Stimulated activated CD8-positive, alpha-beta memory T cell treated with anti-CD3 and anti-CD28 coated beads, Interleukin-4, amount 100 ng/mL, for 24 hours (primary cell): ENCODE measurements around the gene DNM1.
"Not testable (repeated sequence)": the region's sequence is repeated elsewhere in the genome, so short reads cannot be mapped to it uniquely, and the experiment has no call there.

Source experiments
- DNase-seq: peaks from one replicate; pipeline ENCODE4 v3.0.0-alpha.2; 2020; ENCODE audit warnings: low read depth

The DNM1 gene

DNA sequence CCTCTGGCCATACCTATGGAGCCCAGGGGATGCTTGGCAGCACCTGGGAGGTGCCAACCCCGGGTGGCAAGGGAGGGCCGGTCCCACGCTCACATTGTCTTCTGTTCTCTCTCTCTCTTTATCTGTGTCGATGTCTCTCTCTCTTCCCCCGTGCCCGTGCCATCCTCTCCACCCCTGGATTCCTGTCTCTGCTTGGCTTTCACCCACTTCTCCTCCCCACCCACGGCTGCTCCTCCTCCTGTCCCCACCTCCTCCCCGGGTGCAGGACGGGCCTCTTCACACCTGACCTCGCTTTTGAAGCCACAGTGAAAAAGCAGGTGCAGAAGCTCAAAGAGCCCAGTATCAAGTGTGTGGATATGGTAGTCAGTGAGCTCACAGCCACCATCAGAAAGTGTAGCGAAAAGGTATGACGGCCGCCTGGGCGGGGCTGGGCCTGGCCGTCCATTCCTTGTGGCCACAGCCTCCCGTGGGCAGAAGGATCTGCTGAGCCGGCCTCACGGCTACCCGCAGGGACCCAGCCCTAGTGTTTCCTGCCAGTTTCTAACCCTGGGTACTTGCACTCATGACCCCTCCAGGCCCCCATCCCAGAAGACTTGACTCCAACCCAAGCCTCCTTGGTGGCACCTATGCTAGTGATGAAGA is 22.7 kb downstream of the DNM1 start:
- no peak for DNase-seq

DNA sequence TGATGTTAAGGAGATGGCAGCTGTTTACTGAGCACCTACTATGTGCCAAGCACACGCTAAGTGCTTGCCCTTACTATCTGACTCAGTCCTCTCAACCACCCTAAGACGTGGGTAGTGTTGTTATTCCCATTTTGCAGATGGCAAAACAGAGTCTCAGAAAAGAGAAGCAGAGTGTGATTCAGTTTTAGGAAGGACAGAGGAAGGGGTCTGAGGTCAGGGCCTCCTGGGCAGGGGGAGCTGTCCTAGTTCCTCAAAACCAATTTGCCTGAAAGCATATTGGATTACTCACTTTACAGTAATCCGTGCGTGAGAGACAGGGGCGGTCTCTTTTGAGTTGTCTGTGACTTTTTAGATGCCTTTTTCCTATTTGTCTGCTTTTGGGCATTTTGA is 23.2 kb downstream of the DNM1 start:
- DNase-seq = no peak

DNA sequence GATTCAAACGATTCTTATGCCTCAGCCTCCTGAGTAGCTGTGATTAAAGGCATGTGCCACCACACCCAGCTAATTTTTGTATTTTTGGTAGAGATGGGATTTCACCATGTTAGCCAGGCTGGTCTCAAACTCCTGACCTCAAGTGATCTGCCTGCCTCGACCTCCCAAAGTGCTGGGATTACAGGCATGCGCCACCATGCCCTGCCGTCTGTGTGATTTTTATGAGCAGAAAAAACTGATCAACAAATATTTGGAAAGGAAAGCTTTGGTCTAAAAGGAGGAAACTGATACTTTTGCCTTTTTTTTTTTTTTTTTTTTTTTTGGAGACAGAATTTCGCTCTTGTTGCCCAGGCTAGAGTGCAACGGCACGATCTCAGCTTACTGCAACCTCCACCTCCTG is 27.7 kb downstream of the DNM1 start:
- DNase-seq = not testable (repeated sequence)

DNA sequence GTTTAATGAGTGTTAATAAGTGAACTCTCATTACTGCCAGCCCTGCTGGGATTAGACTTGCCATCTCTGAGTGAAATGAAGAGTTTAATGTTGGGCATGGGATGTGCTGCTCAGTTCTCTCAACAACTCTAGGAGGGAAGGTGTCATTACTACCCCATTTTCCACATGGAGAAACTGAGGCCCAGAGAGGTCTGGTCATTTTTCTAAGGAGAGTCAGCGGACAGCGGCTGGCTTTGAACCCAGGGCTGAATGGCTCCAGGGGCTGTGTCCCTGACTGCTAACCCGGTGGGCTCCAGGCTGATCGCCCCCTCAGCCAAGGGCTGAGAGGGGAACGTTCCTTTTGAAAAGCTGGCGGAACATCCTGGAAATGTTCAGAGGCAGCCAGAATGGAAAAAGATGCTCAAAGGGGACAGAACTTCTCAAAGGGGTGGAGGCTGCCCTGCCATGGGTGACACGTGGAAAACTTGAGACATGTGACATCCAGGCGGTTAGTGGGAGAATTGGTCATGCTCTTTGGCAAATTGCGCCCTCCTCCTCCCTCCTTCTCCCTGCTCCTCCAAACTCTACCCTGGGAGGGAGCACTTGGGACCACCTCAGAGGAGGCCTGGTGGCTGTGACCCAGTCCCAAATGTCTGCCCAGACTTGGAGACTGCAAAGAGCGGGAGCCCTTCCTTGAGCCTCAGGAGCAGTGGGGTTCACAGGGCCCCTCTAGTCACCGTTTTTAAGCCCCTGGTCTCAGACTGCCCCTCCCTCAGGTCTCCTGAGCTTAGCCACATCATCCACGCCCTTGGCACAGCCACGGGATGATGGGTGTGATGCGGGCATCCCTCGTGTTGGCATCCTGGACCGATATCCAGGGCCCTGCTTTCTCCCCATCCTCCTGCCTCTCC is 28.7 kb downstream of the DNM1 start:
- DNase-seq = no peak

DNA sequence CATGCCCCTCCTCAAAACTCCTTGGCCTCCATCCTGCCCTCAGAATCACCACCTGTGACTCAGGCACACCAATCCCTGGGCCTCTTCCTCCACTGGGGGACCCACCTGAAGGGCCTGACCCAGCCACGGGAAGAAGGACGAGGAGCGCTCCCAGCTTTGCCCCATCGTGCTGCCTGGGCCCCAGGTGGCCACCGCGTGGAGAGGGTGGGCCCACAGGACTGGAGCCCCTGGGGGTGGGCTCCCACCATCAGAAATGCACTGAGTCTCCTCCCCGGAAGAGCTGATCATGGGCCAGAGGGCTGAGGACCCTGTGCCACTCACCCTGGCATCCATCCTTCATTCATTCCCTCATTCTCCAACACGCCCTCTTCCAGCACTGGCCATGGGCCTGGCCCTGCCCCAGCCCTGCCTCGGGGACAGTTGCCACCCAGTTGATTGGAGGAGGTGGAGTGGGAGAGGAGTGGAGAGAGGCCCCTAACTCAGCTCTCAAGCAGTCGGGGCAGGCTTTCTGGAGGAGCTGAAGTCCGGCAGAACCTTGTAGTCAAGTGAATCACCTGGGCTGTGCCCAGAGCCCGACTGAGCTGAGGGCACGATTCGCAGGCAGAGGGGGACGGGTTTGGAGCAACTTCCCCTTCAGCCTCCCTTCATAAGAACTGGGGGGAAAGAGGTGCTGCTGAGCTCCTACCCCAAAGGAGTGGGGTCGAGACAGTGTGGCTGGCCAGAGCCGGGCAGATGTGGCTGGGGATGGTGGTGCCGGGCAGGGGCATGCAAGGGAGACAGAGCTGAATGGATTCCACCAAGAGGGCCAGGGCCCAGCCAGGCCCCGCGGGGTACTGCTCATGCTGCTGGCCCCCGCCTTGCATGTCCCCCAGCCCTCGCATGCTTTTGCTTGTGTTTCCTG is 29.6 kb downstream of the DNM1 start:
- no peak for DNase-seq

DNA sequence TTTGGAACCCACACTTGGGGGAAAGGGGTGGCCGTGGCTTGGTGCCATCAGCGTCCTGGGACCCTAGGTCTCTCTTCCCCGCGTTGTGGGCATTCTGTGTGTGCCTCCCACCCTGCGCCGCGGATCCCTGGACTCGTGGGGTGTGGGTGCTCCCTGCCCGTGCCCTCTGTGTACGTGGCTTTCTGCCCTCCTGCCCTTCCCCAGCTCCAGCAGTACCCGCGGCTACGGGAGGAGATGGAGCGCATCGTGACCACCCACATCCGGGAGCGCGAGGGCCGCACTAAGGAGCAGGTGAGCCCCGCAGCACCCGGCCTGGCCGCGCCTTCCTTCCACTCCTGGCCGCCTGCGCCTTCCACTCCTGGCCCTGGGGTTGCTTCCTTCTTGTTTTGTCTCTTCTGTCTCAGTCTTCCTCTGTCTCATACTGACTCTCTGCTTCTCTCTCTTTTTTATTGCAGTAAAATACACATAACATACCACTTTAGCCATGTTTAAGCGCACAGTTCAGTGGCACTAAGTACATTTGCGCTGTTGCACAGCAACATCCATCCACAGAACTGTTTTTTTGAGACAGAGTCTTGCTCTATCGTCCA is 30.7 kb downstream of the DNM1 start:
- no peak for DNase-seq

DNA sequence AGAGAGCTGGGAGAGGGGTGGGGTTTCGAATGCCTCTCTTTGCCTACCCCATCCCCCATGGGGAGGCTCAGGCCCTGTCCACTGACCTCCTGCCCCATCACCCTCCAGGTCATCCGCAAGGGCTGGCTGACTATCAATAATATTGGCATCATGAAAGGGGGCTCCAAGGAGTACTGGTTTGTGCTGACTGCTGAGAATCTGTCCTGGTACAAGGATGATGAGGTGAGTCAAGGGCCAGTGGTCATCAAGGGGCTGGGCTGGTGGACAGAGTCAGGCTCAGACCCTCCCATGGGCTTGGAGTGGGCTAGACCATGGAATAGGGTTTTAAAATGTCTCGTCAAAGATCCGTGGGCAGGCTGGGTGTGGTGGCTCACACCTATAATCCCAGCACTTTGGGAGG is 38.9 kb downstream of the DNM1 start:
- DNase-seq = no peak

DNA sequence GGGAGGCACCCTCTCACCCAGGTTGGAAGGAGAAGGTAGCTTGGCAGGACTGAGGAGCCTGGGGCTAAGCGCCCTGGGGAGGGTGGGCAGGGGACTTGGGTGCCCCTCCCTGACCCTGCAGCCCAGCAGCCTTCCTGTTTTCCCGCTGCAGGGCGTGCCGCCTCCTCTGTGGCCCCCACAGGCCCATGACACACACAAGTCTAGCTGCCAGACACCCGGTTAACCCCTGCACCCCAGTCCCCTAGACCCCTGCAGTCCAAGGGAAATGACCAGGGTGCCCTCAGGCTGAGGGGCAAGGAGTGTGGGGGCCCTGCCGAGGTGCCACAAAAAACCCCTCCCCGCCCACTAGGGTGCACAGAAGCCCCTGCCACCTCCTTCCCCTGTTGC is 39.6 kb downstream of the DNM1 start:
- DNase-seq = no peak

DNA sequence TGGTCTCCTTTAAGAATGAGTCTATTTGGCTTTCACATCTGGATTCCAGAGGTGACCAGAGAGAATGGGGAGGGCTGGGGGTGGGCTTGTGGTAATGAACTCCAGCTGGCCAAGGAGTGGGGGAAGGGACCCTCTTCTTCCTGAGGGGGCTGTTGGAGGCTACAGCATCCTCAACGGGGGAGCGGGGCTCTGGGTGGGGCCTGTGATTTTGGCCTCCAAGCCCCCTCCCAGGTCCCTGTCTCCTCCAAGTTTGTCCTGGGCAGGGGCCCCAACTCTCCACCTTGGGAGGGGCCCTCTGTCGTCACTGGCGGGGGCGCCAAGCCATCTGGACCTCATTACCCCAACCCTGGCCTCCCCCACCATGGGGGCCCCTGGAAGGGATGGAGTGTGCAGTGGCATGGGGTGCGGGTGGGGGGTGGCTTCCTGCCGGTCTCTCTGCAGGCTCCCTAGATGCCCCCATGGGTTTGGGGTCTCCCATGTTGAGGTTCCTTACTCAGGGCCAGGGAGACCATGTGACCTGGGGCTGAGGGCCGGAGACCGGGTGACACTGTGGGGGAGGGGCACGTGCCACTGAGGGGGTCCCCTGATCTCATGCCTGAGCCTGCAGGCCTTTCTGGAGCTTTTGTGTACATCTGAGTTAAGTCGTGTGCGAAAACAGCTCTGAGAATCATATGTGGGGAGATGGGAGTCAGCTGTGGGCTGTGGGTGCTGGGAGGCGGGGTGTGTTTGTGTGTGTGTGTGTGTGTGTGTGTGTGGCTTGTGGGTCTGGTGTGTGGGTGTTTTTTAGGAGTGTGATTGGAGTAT is 40.2 kb downstream of the DNM1 start:
- DNase-seq = no peak

DNA sequence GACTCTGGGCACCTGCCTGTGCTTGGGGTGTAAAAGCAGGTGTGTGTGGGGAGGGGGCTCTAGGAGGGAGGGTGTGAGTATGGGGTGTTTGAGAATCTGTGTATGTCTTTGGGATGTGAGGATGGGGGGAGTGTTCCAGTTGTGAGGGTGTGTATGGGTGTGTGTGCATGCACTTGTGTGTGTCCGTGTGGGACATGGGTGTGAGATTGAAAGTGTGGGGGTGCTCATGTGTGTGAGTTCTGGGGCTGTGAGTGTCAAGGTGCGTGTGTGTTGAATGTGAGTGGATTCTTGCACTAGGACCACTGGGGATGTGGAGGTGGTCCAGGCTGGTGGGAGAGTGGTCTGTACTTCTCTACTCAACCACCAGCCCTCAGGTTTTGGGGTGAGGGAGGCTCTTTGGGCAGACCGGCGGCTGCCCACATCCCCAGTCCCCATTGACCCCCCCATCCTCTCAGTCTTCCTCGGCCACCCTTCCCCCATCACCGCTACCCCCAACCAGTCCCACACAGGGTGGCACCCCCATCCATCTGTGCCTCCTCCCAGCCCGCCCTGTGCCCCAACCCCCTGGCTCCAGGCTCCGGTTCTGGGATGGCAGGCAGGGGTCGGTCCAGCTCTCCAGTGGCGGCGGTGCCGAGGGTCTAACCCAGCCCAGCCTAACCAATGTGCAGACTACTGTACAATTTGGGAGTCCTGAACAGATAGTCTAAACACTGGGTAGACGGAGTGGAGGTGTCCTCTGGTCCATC is 41.1 kb downstream of the DNM1 start:
- DNase-seq = no peak

DNA sequence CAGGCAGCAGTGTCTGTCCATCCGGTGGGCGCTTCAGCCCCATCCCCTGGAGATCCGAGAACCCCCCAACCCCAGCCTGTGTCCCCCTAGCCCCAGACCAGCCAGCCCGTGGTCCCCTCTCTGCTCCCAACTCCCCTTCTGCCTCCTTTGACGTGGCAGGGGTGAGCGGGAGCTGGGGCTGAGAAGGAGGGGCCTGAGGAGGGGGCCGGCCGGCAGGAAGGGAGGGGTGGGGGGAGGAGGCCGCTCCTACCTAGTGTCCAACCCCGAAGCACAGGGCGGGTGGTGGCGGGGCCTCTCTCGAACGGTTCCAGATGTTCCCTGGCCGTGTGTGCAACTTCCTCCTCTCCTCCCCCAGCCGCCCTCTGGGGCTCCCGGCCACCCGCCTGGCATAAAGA is 41.7 kb downstream of the DNM1 start:
- no peak for DNase-seq

DNA sequence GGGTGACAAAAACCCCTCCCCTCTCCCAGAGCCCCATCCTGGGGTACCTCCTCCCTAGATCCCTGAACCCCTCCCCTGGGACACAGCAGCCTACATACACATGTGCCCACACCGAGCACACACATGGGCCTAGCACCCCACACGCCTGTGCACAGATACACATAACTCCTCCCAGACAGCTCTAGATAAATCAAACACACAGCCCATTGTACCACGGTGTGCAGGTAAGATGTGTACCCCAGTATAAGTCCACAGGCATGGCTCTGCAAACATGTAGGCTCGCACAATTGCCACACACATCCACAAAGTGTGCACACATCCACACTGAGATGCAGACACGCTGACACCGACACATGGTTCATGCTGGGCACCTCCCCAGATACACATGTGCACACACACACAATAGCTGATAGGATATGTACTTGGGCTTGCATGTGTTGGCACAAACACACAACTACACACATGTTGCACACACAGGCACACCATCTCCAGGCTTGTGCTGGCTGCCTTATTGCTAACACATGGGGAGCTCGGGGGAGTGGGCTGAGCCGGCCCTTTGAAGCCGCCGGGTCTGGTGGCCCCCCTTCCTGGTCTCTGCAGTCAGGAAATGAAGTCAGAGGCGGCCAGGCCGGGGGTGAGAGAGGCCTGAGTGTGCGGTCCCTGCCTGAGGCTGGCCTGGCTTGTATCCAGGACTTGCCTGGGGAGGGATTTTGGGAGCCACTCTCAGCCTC is 42.4 kb downstream of the DNM1 start:
- DNase-seq = no peak

DNA sequence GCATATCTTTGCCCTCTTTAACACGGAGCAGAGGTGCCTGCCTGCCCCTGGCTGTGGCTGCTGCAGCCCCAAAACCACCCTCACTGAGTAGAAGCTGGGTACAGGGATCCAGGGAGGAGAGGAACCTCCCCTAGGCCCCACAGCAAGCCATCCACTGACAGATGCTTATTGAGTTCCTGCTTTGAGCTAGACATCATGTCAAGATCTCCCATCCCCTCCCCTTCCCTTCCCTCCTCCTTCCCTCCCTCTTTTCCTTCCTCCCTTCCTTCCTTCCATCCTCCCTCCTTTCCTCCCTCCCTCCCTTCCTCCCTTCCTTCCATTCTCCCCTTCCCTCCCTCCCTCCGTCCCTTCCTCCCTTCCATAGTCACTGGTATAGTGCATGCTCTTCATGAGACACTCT is 43.3 kb downstream of the DNM1 start:
- DNase-seq = no peak

DNA sequence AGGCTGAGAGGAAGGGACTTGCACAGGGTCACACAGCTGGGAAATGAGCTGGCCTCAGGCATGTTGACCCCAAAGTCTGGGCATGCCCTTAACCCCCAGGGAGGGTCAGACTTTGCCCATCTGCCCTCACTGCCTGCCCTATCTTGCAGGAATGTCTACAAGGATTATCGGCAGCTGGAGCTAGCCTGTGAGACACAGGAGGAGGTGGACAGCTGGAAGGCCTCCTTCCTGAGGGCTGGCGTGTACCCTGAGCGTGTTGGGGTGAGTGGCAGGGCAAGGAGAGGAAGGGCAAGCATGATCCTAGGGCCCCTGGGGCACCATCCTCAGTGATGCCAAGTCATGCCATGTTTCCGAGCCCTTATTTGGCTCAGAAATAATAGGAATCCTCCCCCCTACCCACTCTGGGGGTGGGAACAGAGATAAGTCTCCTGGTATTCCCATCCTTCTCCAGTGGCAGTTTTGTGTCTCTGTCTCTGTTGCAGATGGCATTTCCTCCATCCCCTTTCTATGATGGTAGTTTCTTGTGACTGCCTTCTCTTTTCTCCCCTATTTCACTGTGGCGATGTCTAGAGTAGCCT is 44.1 kb downstream of the DNM1 start:
- DNase-seq = no peak

DNA sequence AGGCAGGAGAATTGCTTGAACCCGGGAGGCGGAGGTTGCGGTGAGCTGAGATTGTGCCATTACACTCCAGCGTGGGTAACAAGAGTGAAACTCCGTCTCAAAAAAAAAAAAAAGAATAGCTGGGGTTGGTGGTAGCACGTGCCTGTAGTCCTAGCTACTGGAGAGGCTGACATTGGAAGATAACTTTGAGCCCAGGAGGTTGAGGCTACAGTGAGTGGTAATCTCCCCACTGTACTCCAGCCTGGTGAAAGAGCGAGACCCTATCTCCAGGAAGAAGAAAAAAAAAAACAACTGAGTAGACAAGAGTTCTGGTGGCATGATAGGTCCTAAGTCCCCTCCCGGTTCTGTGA is 46.4 kb downstream of the DNM1 start:
- no peak for DNase-seq

DNA sequence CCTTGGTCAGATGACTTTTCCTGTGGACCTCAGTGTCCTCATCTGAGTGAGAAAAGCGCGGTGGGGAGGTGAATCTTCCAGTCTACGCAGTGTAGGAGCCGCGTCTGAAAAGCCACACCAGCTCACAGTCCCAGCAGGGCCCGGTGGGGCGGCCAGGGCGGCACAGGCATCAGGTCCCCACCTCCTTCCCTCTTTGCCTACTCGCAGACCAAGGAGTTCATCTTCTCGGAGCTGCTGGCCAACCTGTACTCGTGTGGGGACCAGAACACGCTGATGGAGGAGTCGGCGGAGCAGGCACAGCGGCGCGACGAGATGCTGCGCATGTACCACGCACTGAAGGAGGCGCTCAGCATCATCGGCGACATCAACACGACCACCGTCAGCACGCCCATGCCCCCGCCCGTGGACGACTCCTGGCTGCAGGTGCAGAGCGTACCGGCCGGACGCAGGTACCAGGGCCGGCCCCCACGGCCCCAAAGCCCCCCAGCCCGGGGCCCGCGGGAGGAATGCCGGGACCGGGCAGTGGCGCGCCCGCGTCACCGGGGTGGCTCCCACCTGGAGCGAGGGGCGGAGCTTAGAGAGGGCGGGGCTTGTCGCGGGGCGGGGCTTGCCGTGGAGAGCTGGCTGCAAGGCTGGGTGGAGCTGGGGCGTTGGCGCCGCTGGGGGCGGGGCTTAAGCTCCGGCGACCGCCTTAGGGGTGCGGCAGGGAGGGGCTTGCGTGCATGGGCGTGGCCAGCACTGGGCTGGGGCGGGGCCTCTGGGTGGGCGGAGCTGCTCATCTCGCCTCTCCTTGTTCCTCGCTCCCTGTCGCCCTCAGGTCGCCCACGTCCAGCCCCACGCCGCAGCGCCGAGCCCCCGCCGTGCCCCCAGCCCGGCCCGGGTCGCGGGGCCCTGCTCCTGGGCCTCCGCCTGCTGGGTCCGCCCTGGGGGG is 47.0 kb downstream of the DNM1 start:
- DNase-seq = peak; percentile 98

DNA sequence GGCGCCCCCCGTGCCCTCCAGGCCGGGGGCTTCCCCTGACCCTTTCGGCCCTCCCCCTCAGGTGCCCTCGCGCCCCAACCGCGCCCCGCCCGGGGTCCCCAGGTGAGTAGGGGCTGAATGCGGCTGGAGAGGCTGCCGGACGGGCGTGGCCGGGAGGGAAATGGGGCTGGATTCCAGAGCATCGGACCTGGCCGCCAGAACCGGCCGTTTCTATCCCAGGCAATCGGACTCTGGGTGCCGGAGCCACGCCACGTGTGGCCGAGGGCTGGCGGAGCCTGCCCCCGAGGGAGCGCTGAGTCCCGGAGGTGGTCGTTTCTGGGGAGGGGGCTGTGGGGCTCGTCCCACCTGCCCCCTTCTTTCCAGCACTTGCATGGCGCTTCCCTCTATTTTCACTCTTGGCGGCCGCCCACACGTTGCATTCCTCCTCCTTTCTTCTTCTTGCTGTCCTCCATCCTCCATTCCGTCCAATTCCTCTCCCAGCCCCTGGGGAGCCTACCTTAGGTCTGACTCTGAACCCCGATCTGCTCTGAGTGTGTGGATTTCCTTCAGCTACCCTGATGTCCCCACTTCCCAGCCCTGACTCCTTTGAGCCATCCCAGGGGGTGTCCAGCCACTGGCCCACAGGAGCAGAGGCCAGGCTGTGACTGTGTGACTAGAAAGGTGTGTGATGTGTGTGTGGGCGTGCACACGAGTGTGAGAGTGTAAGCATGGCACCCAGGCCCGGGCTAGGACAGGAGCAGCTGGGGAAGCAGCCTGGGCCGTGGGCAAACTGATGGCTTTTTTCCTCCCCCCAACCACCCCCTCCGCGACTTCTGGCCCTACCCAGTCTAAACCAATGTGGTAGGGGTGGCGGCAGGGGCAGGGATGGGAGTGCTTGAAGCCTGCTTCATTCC is 47.9 kb downstream of the DNM1 start:
- DNase-seq = no peak

DNA sequence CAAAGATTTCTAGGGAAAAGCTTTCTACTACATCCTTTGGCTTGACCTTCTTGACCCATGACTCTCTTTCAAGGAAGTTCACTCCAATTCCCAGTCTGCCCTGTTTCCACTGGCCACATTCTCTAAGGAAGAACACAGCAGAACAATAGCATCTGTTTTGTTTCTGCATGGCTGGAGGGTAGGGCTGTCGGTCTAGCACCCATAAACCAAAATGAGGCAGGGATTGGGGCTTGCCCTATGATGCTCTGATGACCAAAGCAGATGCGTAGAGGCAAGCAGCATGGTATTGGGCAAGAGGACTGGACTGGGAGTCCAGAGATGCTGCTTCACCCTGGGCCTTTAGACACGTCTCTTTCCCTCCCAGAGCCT is 48.5 kb downstream of the DNM1 start:
- DNase-seq = no peak
